Testis (tissue), 2 donors: ENCODE measurements around the gene COL4A1.

ENCODE experiments used
- CTCF ChIP-seq, 3 experiments: fragments of 450-650 bp in 2 of 3; fragments of 200-600 bp in 1 of 3; sonication (generic) in 1 of 3; IDR thresholded peaks; one replicate each; pipeline ENCODE4 v1.5.1; 2016 to 2019; ENCODE audit warnings: antibody characterized with exemption in 3 of 3, mild to moderate bottlenecking in 2 of 3, moderate library complexity in 1 of 3
- POLR2A ChIP-seq: fragments of 450-650 bp; IDR thresholded peaks from one replicate; pipeline ENCODE4 v1.6.1; 2017; ENCODE audit warnings: antibody characterized with exemption, mild to moderate bottlenecking, moderate library complexity

GRCh38 chr13:110311443-110312338, 4.7 kb upstream of the COL4A1 start:
- TF ChIP-seq CTCF (IDR thresholded peaks at IDR 0.05) (no peak), POLR2A (no peak)
